Measurements from ENCODE around the gene CDH11.

GRCh38 chr16:65061263-65061662 lies 60.6 kb downstream of the CDH11 start:
- no peak for TF ChIP-seq MEF2A (IDR thresholded peaks at IDR 0.05; ENCODE audit: insufficient read depth, low read depth, low read length)
- TF ChIP-seq CTCF (IDR thresholded peaks at IDR 0.05 in 2 of 3, conservative IDR thresholded peaks at IDR 0.05 in 1 of 3; ENCODE audit: control insufficient read depth in 2 of 3, extremely low read depth in 1 of 3, insufficient read depth in 1 of 3, low read depth in 3 of 3, low read length in 3 of 3) = no peak
- TF ChIP-seq MXI1 (IDR thresholded peaks at IDR 0.05; ENCODE audit: low read depth, low read length) = no peak
- no peak for TF ChIP-seq STAT1 (conservative IDR thresholded peaks at IDR 0.05)

Measured in GM12878 (cell line).